Activated naive CD4-positive, alpha-beta T cell treated with Interleukin-2 at 50 U/mL for 16 hours (primary cell): ENCODE data around the gene POMT2.

ENCODE experiments used
- DNase-seq: peaks from one replicate; pipeline ENCODE4 v3.0.0-alpha.2; 2020

POMT2 gene

DNA sequence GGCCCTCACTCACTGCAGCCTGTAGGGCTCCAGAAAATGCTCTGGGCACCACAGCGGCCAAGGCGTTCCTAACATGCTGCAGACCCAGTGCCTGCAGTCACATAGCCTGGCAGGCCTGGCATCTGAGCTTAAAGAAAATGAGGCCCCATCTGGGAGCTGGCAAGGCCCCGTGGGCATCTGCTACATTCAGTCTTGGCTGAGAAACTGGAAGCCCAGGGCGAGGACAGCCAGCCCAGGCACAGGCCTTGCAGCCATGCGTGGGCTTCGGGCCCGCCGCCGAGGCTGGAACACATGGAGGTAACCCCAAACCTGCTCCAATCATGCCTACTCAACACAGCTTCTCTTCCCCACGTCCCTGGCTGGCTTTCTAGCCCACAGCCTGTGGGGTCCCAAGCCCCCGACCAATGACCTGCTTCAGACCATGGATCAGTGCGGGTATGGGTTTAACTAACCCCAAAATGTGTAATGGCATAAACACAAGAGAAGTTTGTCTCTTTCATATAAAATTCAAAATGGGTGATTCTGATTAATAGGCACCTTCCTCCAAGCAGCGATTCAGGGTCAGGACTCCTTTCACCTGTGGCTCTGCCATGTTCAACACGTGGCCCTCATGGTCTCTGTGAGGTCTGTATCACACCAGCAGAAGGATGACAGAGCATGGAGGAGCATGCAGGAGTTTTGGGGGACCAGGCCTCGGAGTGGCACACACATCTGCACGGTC, 56.1 kb downstream of the POMT2 start:
- no peak for DNase-seq

GRCh38 chr14:77260631-77261030, 60.1 kb downstream of the POMT2 start:
- no peak for DNase-seq

GRCh38 chr14:77260199-77260598, 60.5 kb downstream of the POMT2 start:
- DNase-seq = no peak

GRCh38 chr14:77259025-77259715, 61.5 kb downstream of the POMT2 start:
- DNase-seq = no peak

DNA sequence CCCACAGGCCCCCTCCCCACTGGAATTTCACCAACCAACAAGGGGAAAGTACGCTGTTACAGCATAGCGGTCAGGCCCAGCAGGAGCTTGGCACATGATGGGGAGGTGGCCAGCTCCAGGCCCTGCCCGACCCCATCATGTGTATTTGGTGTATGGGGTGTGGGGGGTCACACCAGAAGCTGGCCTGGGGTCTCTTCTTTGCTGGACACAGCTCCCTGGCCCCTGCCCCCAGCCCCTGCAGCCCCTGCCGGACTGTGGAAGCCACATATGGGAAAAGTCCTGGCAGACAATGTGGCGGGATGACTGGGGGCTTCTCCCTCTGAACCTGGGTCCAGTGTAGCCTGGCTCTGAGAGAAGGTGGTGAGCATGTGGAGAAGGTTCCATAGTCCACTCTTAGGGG, 62.1 kb downstream of the POMT2 start:
- no peak for DNase-seq

- DNase-seq = no peak
These were observed 63.0 kb downstream of the POMT2 start for GRCh38 chr14:77257700-77258099.

- DNase-seq = no peak
These were observed 64.0 kb downstream of the POMT2 start for GRCh38 chr14:77256694-77257093.

DNA sequence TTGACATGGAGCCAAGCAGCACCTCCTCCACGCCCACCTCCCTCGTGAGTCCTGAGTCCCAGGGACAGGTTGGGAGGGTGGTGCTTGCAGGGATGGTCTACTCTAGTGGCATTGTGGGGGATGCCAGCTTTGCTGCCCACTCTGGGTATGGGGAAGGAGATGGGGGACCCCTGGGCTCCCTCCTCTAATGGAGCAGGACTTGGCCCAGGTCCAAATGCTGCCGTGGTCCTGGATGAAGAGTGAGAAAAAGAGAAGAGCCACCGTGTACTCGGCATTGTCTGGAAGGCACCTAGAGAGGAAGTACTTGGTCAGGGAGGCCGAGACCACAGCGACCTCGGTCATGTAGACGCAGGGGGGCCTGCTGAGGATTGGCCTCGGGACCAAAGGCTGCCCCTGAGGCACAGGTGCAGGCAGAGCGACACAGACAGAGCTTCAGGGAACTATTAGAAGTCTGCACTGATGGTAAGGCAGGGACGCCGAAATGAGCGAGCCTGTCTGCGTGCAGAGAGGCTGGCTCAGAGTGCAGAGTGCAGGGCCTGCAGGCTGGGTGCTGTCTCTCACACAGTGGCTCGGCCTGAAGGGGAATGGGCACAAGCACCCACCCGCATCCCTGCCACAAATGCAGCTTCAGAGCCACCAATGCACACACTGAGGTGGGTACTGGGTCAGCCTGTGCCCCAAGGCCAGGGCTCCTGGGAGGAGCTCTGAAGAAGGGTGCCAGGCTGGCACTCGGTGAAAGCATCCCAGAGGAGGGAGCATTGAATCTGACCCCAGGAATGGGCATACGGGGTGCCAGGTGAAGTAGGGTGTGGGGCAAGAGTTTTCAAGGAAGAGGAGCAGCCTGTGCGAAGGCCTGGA, 67.1 kb downstream of the POMT2 start:
- DNase-seq = no peak

DNA sequence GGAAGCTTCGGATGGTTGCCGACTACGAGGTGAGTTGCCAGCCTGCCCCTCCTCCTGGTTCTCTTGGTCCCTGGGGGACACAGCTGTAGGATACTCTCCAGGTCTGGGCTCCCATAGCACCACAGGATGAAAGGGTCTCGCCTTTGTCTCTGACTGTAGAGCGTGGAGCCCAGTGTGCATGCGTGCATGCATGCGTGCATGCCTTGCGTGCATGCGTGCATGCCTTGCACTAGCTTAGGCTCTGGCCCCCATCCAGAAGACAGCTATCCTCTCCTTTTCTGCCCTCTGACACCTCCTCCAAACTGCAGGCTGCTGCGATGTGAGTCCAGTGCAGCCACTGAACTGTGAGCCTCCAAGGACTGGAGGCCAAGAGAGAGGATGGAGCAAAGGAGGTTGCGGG, 68.8 kb downstream of the POMT2 start:
- DNase-seq = no peak

DNA sequence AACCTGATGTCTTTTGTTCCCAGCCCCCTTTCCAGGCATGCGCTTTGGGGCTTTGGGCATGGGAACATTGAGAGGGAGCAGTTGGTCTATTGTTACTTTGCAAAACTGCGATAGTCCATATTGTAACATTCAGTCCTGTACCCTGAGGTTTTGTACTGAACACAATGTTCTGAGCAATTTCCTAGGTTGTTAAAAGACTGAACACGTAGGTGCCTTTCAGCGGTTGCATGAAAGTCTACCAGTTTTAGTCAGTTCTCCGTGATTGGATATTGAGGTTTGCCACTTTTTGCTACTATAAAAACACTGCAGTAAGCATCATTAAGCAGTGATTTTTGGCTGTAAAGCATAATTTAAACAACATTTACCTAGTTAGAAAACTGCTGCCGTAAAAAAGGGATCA, 69.8 kb downstream of the POMT2 start:
- no peak for DNase-seq

- no peak for DNase-seq
These were observed 71.4 kb downstream of the POMT2 start for GRCh38 chr14:77249286-77249685.

- no peak for DNase-seq
These were observed 72.0 kb downstream of the POMT2 start for GRCh38 chr14:77248666-77249065.

DNA sequence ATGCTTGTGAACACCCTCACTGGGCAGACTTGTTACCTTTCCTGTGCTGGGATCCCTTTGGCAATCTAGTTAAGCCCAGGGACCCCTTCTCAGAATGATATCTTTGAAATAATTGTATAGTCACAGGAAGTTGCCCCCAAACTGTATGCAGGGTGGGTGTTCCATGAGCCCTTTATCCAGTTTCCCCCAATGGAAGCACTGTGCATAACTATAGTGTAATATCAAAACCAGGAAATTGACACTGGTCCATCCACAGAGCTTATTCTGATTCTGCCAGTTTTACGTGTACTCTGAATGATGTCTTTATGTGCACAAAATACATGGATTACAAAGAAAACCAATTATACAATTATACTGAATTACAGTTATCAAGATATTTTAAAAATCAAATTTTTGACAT, 73.9 kb downstream of the POMT2 start:
- DNase-seq = no peak

DNA sequence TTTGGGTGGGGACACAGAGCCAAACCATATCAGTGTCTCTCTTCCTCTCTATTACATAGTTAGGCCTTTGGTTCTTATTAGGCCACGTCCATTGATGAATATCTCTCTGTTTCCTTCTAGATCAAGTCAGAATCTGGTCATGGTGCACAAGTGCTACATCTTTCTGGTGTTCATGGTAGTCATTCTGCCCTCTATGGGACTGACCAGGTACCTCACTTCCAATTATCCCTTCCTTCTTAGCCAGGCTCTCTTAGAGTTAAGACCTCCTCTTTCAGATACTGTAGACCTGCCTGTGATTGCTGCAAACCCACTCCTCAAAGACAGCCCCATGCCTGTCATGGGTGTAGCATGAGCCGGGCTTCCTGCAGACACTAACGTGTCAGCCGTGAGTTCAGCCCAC, 74.9 kb downstream of the POMT2 start:
- no peak for DNase-seq

DNA sequence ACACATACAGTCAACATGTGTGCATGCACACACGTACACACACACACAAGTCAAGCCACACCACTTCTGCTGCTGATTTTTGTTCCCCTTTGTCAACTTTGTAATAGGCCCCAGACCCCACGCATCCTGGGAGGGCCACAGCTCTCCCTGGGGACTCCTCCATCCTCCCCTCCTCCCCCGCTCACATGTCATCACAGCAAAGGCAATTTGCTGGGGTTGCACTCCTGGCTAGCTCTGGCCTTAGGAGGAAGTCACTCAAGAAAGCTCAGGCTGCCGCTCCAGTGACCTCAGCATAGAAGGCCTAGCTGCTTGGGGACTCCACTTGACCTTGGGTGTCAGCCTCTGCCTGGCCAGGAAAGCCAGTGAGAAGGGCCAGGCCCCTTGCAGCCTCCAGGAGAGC, 76.8 kb downstream of the POMT2 start:
- no peak for DNase-seq

GRCh38 chr14:77242752-77243151, 77.9 kb downstream of the POMT2 start:
- no peak for DNase-seq

DNA sequence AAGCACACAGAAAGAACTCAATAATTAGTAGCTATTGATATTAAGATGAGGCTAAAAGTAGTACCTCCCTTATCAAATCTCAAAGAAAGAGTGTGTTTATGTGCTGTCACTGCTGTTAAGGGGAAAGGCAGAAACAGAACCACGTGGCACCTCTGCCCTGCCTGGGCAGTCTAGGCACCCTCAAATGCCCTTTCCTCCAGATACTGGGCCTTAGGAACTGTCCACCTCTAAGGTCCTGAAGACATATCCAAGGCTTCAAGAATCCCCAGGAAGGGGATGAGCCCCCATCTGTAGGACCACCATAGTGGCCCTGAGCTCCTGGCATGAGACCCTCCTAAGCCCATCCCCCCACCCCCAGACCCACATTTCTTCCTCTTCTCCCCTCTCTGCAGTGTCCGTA, 78.7 kb downstream of the POMT2 start:
- no peak for DNase-seq

DNA sequence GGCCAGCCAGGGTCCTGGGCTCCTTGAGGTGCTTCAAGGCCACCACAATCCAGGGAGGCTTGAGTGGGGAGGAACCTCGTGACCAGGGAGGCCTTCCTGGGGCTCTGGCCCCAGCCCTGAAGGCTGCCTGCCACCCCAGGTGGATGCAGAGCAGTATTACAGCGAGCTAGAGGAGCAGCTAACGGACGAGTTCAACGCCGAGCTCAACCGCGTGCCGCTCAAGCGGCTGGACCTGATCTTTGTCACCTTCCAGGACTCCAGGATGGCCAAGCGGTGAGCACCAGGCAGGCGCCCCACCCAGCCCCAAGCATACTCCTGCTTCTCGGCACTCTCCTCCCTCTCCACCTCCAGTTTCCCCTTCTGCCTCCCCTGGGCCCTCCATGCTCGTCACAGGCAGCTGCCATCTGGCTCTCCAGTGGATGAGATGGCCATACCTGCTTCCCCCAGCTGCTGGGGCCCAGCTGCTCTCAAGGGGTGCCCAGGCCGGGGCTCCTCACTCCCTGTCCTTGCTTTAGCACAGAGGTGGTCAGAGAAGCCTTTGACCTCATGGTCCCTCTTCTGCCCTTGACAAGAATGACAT, 80.3 kb downstream of the POMT2 start:
- no peak for DNase-seq

GRCh38 chr14:77239412-77239811, 81.3 kb downstream of the POMT2 start:
- no peak for DNase-seq

GRCh38 chr14:77238996-77239395, 81.7 kb downstream of the POMT2 start:
- no peak for DNase-seq

DNA sequence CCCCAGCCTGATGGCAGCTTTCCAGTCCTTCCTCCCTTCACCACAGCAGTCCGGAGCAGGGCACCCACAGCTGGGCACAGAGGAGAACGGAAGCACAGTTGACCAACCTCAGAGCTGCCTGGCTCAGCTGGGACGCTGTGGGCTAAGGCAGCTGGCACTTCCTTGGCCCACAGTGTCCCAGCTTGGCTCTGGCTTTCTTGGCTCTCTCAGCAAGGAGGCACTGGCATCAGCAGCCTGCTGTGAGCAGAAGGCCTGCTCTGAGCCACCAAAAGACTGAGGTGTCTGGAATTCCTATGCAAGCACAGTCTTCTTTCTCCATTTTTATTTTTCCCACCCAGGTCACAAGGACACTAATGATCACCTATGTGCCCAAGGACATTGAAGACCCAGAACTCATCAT, 82.3 kb downstream of the POMT2 start:
- no peak for DNase-seq

DNA sequence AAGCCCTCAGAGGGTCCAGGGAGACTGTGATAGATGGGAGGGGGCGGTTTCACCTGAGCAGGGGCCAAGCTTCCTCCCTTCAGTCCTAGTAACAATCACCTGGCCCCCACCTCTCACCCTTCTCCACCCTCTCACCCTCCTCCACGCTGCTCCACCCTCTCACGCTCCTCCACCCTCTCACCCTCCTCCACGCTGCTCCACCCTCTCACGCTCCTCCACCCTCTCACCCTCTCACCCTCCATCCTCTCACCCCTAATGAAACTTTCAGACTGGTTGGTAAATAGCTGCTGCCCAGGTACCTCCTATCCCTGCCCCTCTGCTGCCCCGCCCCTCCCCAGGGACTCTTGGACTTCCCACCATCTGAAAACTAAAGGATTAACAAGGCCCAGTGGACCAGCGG, 83.9 kb downstream of the POMT2 start:
- DNase-seq = no peak

DNA sequence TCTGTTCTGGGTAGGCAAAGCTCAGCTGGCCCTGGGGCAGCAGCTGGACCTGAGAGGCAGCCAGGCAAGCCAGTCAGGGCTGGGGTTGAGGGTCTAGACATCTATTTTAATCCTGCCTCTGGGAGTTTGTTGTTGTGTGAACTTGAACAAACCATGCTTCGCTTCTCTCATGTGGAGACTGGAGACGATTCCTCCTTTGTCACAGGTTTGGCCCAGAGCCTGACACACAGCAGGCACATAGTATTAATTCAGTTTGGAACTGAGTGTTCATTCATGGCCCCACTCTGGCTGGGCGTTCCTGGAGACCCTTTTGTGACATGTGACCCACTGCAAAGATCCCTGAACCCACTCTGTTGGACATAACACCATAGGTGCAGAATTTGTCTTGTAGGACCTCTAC, 89.0 kb downstream of the POMT2 start:
- DNase-seq = no peak

DNA sequence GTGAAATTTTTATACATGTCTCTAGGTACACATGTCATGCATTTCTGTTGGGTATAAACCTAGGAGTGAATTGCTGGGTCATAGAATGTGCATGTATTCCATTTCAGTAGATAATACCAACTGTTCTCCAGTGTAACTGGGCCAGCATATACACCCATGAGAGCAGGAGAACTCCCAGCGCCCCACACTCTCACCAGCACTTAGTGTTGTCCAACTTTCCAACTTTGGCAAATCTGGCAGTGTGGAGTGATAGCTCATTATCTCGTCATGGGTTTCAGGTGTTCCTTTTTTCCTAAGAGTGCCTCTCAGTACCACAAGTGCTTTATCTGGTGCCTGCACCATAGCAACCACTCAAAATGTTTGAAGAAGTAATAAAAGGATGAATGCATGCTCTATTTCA, 89.8 kb downstream of the POMT2 start:
- DNase-seq = no peak
